ENCODE measurements around the gene VRTN.
"Not testable (repeated sequence)": the region's sequence is repeated elsewhere in the genome, so short reads cannot be mapped to it uniquely, and the experiment has no call there.

The VRTN gene

DNA sequence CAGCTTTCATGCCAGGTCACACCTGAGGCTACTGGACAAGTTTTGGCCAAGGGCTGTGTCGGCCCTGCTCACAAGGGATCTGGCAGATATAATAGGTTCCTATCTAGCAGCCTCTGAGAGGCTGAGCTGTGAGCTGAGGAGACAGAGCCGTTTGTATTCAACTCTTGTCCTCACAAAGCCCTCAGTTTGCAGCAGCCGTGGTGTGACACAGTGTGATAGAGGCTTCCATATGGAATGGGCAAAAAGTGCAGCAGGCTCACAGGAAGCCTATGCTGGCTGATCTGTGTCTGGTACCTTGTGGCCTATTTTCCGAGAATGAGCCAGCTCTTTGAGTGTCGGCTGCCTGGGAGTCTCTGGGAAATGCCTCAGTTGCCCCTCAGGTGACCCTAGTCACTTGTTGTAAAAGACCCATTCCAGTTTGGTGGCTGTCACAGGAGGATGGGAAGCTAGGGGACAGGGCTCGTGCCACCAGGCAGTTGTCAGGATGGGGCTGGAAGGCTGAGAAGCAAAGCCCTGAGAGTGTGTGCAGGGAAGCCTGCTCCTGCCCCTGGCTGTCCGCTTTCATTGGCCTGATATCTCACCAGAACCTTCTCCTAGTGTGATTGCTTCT, 16.1 kb downstream of the VRTN start:
- Mint-ChIP-seq H3K27me3 (ENCODE audit: low read depth) (peaks cover 8% of the 10 kb centered on the region), H3K4me3 (no peak overlapping the region), H3K4me1 (no peaks in the 10 kb centered on the region)

DNA sequence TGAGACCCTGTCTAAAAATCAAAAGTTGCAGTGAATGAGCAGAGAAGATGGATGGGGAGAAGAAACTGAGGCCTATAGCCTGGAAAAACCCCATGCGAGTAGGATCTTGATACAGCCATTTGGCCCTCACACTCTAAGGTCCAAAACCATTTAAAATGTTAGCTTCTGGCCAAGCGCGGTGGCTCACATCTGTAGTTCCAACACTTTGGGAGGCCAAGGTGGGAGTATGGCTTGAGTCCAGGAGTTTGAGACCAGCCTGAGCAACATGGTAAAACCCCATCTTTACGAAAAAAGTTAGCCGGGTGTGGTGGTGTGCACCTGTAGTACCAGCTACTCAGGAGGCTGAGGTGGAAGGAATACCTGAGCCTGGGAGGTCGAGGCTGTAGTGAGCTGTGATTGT, 19.8 kb downstream of the VRTN start:
- TF ChIP-seq, protein P1, sequence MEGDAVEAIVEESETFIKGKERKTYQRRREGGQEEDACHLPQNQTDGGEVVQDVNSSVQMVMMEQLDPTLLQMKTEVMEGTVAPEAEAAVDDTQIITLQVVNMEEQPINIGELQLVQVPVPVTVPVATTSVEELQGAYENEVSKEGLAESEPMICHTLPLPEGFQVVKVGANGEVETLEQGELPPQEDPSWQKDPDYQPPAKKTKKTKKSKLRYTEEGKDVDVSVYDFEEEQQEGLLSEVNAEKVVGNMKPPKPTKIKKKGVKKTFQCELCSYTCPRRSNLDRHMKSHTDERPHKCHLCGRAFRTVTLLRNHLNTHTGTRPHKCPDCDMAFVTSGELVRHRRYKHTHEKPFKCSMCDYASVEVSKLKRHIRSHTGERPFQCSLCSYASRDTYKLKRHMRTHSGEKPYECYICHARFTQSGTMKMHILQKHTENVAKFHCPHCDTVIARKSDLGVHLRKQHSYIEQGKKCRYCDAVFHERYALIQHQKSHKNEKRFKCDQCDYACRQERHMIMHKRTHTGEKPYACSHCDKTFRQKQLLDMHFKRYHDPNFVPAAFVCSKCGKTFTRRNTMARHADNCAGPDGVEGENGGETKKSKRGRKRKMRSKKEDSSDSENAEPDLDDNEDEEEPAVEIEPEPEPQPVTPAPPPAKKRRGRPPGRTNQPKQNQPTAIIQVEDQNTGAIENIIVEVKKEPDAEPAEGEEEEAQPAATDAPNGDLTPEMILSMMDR (IDR thresholded peaks at IDR 0.05; ENCODE audit: unreplicated experiment in 3 of 3) = no peak
- Mint-ChIP-seq H3K27me3 (ENCODE audit: low read depth) (peaks cover 5% of the 10 kb centered on the region), H3K9me3 (no peaks in the 10 kb centered on the region), H3K27ac (no peak overlapping the region), H3K4me1 (no peaks in the 10 kb centered on the region), H3K36me3 (ENCODE audit: low read depth) (no peaks in the 10 kb centered on the region), H3K4me3 (no peak overlapping the region)

More for the DNA sequence above, 16.1 kb downstream of the VRTN start:
- H3K9me3 Mint-ChIP-seq = no peaks in the 10 kb centered on the region
- H3K36me3 Mint-ChIP-seq (ENCODE audit: low read depth) = no peaks in the 10 kb centered on the region
- TF ChIP-seq, protein P1 (IDR thresholded peaks at IDR 0.05; ENCODE audit: unreplicated experiment in 3 of 3) = no peak
- H3K27ac Mint-ChIP-seq = no peak overlapping the region

DNA sequence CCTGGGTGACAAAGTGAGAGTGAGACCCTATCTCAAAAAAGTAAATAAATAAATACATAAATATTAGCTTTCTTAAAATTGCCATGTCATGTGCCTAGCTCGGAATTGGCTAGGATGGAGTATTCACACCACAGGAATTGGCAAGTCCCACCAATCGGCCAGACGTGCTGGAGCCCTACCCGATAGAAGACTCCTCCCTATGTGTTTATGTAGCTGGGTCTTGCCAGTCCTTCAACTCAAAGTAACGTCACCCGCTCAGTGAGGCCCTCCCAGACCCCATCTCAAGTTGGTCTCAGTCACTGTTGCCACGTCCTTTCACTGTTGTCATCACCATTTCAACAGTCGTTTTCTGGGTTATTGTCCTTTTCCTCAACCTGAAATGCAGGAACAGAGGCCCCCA, 20.2 kb downstream of the VRTN start:
- TF ChIP-seq, protein P1 (IDR thresholded peaks at IDR 0.05; ENCODE audit: unreplicated experiment in 3 of 3) = no peak
- H3K4me1 Mint-ChIP-seq = no peaks in the 10 kb centered on the region
- peaks cover 5% of the 10 kb centered on the region for H3K27me3 Mint-ChIP-seq (ENCODE audit: low read depth)
- H3K9me3 Mint-ChIP-seq = no peaks in the 10 kb centered on the region
- no peak overlapping the region for H3K27ac Mint-ChIP-seq
- no peak overlapping the region for H3K4me3 Mint-ChIP-seq
- H3K36me3 Mint-ChIP-seq (ENCODE audit: low read depth) = no peaks in the 10 kb centered on the region

GRCh38 chr14:74377976-74378690, 29.9 kb downstream of the VRTN start:
- H3K9me3 Mint-ChIP-seq = peaks cover 3% of the 10 kb centered on the region
- TF ChIP-seq, protein P1 (IDR thresholded peaks at IDR 0.05; ENCODE audit: unreplicated experiment in 3 of 3) = no peak

GRCh38 chr14:74380172-74380571, 31.9 kb downstream of the VRTN start:
- H3K36me3 Mint-ChIP-seq (ENCODE audit: low read depth) = no peaks in the 10 kb centered on the region
- H3K4me3 Mint-ChIP-seq = no peak overlapping the region
- peaks cover 3% of the 10 kb centered on the region for H3K9me3 Mint-ChIP-seq
- peaks cover 3% of the 10 kb centered on the region for H3K27me3 Mint-ChIP-seq (ENCODE audit: low read depth)
- H3K27ac Mint-ChIP-seq = no peak overlapping the region
- no peaks in the 10 kb centered on the region for H3K4me1 Mint-ChIP-seq
- TF ChIP-seq, protein P1 (IDR thresholded peaks at IDR 0.05; ENCODE audit: unreplicated experiment in 3 of 3) = no peak

More at GRCh38 chr14:74377976-74378690, 29.9 kb downstream of the VRTN start:
- no peak overlapping the region for H3K27ac Mint-ChIP-seq
- H3K36me3 Mint-ChIP-seq (ENCODE audit: low read depth) = no peaks in the 10 kb centered on the region
- H3K4me1 Mint-ChIP-seq = no peaks in the 10 kb centered on the region
- H3K4me3 Mint-ChIP-seq = no peak overlapping the region
- peaks cover 3% of the 10 kb centered on the region for H3K27me3 Mint-ChIP-seq (ENCODE audit: low read depth)

DNA sequence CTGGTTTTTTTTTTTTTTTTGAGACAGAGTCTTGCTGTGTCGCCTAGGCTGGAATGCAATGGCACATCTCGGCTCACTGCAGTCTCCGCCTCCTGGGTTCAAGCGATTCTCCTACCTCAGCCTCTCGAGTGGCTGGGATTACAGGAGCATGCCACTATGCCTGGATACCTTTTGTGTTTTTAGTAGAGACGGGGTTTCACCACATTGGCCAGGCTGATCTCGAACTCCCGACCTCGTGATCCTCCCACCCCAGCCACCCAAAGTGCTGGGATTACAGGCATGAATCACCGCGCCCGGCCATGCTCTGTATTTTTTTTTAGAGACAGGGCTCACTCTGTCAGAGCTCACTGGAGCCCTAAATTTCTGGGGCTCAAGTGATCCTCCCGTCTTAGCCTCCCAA, 32.6 kb downstream of the VRTN start:
- Mint-ChIP-seq H3K4me1 (no peaks in the 10 kb centered on the region), H3K36me3 (ENCODE audit: low read depth) (no peaks in the 10 kb centered on the region), H3K27me3 (ENCODE audit: low read depth) (peaks cover 3% of the 10 kb centered on the region), H3K9me3 (peaks cover 3% of the 10 kb centered on the region), H3K4me3 (no peak overlapping the region), H3K27ac (no peak overlapping the region)
- TF ChIP-seq, protein P1 (IDR thresholded peaks at IDR 0.05; ENCODE audit: unreplicated experiment in 3 of 3) = no peak

DNA sequence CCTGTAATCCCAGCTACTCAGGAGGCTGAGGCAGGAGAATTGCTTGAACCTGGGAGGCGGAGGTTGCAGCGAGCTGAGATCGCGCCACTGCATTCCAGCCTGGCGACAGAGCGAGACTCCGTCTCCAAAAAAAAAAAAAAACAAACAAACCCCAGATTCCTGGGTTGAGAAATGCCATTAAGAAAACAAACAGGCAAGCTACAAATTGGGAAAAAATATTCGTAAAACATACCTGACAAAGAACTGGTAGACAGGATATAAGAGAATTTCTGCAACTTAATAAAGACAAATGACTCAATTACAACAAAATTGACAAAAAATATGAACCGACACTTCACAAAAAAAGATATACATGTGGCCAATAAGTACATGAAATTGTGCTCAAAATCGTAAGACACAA, 33.3 kb downstream of the VRTN start:
- H3K27me3 Mint-ChIP-seq (ENCODE audit: low read depth); H3K27ac Mint-ChIP-seq; H3K9me3 Mint-ChIP-seq: not testable (repeated sequence)

More for the DNA sequence above, 33.3 kb downstream of the VRTN start:
- not testable (repeated sequence) for H3K4me3 Mint-ChIP-seq; H3K36me3 Mint-ChIP-seq (ENCODE audit: low read depth); H3K4me1 Mint-ChIP-seq

All from nephron (organoid).